ENCODE measurements around the gene ZNF28.
"Not testable (repeated sequence)": the region's sequence is repeated elsewhere in the genome, so short reads cannot be mapped to it uniquely, and the experiment has no call there.

ZNF28 gene

DNA sequence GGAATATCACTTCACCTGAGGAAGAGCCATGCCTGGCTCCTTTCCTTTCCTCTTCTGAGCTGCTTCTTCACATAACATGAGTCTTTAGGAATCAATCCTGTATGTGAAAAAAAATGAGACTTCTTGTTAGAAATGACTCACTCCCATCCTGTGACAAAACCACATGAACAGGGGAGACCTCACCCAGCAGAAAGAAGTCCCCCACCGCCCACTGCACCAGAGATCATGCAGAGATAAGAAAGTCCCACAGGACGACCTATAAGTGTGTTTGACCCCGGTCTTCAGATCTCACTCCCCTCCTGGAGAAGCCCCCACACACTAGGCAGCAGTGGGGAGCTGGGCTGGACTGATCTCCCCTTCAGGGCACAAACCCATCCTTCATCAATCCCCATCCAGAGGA is 42.6 kb downstream of the ZNF28 start:
- DNase-seq (ENCODE audit: low read depth): no peak

DNA sequence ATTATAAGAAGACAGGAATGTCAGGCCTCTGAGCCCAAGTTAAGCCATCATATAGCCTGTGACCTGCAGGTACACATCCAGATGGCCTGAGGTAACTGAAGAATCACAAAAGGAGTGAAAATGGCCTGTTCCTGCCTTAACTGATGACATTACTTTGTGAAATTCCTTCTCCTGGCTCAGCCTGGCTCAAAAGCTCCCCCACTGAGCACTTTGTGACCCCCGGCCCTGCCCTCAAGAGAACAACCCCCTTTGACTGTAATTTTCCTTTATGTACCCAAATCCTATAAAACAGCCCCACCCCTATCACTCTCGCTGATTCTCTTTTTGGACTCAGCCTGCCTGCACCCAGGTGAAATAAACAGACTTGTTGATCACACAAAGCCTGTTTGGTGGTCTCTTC is 65.0 kb downstream of the ZNF28 start:
- DNase-seq (ENCODE audit: low read depth): not testable (repeated sequence)

DNA sequence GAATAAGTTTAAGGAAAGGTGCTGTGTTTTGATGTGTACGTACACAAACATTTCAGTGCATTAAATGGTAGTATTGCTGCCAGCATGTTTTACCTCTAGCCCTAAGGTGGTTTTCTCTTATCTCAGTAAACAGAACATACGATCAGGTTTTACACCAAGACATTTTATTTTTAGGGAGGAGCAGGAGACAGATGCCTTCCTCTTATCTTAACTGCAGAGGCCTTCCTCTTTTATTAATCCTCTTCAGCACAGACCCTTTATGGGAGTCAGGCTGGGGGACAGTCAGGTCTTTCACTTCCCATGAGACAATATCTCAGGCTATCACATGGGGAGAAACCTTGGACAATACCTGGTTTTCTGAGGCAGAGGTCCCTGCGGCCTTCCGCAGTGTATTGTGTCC is 71.7 kb downstream of the ZNF28 start:
- DNase-seq (ENCODE audit: low read depth): no peak

DNA sequence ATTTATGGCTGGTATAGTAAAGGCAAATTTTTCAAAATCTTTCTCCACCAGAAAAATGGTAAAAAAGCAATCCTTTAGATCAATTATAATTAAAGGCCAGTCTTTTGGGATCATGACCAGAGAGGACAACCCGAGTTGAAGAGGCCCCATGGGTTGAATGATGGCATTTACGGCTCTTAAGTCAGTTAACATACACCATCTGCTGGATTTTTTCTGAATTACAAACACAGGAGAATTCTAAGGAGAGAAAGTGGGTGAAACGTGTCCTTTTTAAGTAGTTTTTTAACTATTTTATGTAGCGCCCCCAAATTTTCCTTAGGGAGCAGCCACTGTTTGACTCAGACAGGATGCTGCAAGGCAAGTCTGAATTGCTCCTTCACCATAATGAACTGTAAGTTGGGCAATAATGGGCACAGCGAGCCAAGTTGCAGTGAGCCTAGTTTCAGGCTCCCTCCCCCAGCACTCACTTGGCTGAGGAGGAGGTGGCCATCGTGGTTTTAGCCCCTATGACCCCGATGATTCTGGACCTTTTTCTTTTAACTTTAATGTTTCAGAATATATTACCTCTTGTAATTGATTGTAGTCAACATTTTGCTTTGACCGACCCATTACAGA is 73.0 kb downstream of the ZNF28 start:
- no peak for DNase-seq (ENCODE audit: low read depth)

Data from fibroblast of the conjunctiva (primary cell).